Measurements from ENCODE around the gene APLP1. TPM values are rescaled to one million over a fixed set of nuclear protein-coding genes. Genes with fewer than 3 reads are reported as not detected.

APLP1 gene
- total and polyA plus RNA-seq, 2 donors (not counting 1 experiment from before 2014, with no cell fraction given): 0.99 to 4.1 TPM

GRCh38 chr19:35907377-35907745, 39.0 kb downstream of the APLP1 start:
- Histone ChIP-seq H4K20me1 (ENCODE audit: control insufficient read depth, extremely low read depth, insufficient read depth, low read length) (no peaks in the 10 kb centered on the region), H3K27ac (ENCODE audit: insufficient read depth, low read length) (no peak overlapping the region), H2AFZ (ENCODE audit: low read length) (no peak overlapping the region), H3K79me2 (ENCODE audit: control insufficient read depth, insufficient read depth, low read length) (no peaks in the 10 kb centered on the region), H3K4me1 (ENCODE audit: control insufficient read depth, extremely low read depth, insufficient read depth, low read length) (peaks cover 5% of the 10 kb centered on the region), H3K36me3 (ENCODE audit: control insufficient read depth, insufficient read depth, low read length) (no peaks in the 10 kb centered on the region), H3K9me3 (ENCODE audit: control insufficient read depth, insufficient read depth, low read depth, low read length) (no peaks in the 10 kb centered on the region), H3K4me3 (replicated peaks in 1 of 4; ENCODE audit: control extremely low read depth in 1 of 4, insufficient read depth in 1 of 4, low read depth in 3 of 4, low read length in 4 of 4) (no peak overlapping the region), H3K4me2 (ENCODE audit: extremely low read depth, insufficient read depth, low read length) (no peak overlapping the region), H3K27me3 (ENCODE audit: control insufficient read depth, insufficient read depth, low read length) (no peaks in the 10 kb centered on the region), H3K9ac (ENCODE audit: insufficient read depth, low read length) (no peak overlapping the region)
- TF ChIP-seq EZH2 (IDR thresholded peaks at IDR 0.05; ENCODE audit: low read length, missing control alignments) (no peak), CTCF (conservative IDR thresholded peaks at IDR 0.05 in 1 of 2, IDR thresholded peaks at IDR 0.05 in 1 of 2; ENCODE audit: low read depth in 1 of 2, low read length in 2 of 2) (no peak)
- no peak for DNase-seq (ENCODE audit: low read depth in 2 of 2)

GRCh38 chr19:35908010-35908441, 39.7 kb downstream of the APLP1 start, which contains the start of gene TYROBP:
TYROBP (minus strand) TSS chr19:35908295; CDS start chr19:35908228, 67 bp downstream.
- Histone ChIP-seq H4K20me1 (ENCODE audit: control insufficient read depth, extremely low read depth, insufficient read depth, low read length) (no peaks in the 10 kb centered on the region), H3K4me1 (ENCODE audit: control insufficient read depth, extremely low read depth, insufficient read depth, low read length) (peaks cover 5% of the 10 kb centered on the region), H3K9me3 (ENCODE audit: control insufficient read depth, insufficient read depth, low read depth, low read length) (no peaks in the 10 kb centered on the region), H3K27me3 (ENCODE audit: control insufficient read depth, insufficient read depth, low read length) (no peaks in the 10 kb centered on the region), H3K4me3 (replicated peaks in 1 of 4; ENCODE audit: control extremely low read depth in 1 of 4, insufficient read depth in 1 of 4, low read depth in 3 of 4, low read length in 4 of 4) (no peak within 1 kb of the TSS), H3K4me2 (ENCODE audit: extremely low read depth, insufficient read depth, low read length) (no peak within 1 kb of the TSS), H3K36me3 (ENCODE audit: control insufficient read depth, insufficient read depth, low read length) (no peaks in the 10 kb centered on the region), H3K79me2 (ENCODE audit: control insufficient read depth, insufficient read depth, low read length) (no peaks in the 10 kb centered on the region), H3K9ac (ENCODE audit: insufficient read depth, low read length) (no peak within 1 kb of the TSS), H3K27ac (ENCODE audit: insufficient read depth, low read length) (no peak within 1 kb of the TSS), H2AFZ (ENCODE audit: low read length) (no peak within 1 kb of the TSS)
- no peak for DNase-seq (ENCODE audit: low read depth in 2 of 2)
- no peak for TF ChIP-seq CTCF (conservative IDR thresholded peaks at IDR 0.05 in 1 of 2, IDR thresholded peaks at IDR 0.05 in 1 of 2; ENCODE audit: low read depth in 1 of 2, low read length in 2 of 2)
- TF ChIP-seq EZH2 (IDR thresholded peaks at IDR 0.05; ENCODE audit: low read length, missing control alignments): no peak

- H3K4me1 ChIP-seq (ENCODE audit: control insufficient read depth, extremely low read depth, insufficient read depth, low read length): no peaks in the 10 kb centered on the region
These were observed 40.8 kb downstream of the APLP1 start for GRCh38 chr19:35908973-35909683.

More at GRCh38 chr19:35908973-35909683, 40.8 kb downstream of the APLP1 start:
- Histone ChIP-seq H3K9ac (ENCODE audit: insufficient read depth, low read length) (no peak overlapping the region), H3K36me3 (ENCODE audit: control insufficient read depth, insufficient read depth, low read length) (no peaks in the 10 kb centered on the region), H4K20me1 (ENCODE audit: control insufficient read depth, extremely low read depth, insufficient read depth, low read length) (no peaks in the 10 kb centered on the region), H3K27me3 (ENCODE audit: control insufficient read depth, insufficient read depth, low read length) (no peaks in the 10 kb centered on the region), H3K79me2 (ENCODE audit: control insufficient read depth, insufficient read depth, low read length) (no peaks in the 10 kb centered on the region), H3K4me3 (replicated peaks in 1 of 4; ENCODE audit: control extremely low read depth in 1 of 4, insufficient read depth in 1 of 4, low read depth in 3 of 4, low read length in 4 of 4) (no peak overlapping the region), H3K9me3 (ENCODE audit: control insufficient read depth, insufficient read depth, low read depth, low read length) (no peaks in the 10 kb centered on the region), H2AFZ (ENCODE audit: low read length) (no peak overlapping the region), H3K4me2 (ENCODE audit: extremely low read depth, insufficient read depth, low read length) (no peak overlapping the region), H3K27ac (ENCODE audit: insufficient read depth, low read length) (no peak overlapping the region)
- TF ChIP-seq CTCF (conservative IDR thresholded peaks at IDR 0.05 in 1 of 2, IDR thresholded peaks at IDR 0.05 in 1 of 2; ENCODE audit: low read depth in 1 of 2, low read length in 2 of 2) (no peak), EZH2 (IDR thresholded peaks at IDR 0.05; ENCODE audit: low read length, missing control alignments) (no peak)
- no peak for DNase-seq (ENCODE audit: low read depth in 2 of 2)

Measured in fibroblast of lung (primary cell).